HEK293T (cell line): Measurements from ENCODE around the gene C5orf15.

Source experiments
- CTCF ChIA-PET: fragments of 350-600 bp; formaldehyde crosslinking; extraction: SDS; loops from one replicate; lab custom pipeline; 2021; ENCODE audit warnings: antibody characterized with exemption, inconsistent platforms; lab: Yijun Ruan, JAX
- POLR2A ChIA-PET: fragments of 350-600 bp; formaldehyde crosslinking; extraction: SDS; loops from one replicate; lab custom pipeline; 2020; ENCODE audit warnings: antibody characterized with exemption, inconsistent platforms; lab: Yijun Ruan, JAX
- DNase-seq: peaks from one replicate; pipeline ENCODE4 v3.0.0; 2012; ENCODE audit warnings: mixed read lengths; ENCODE audit errors: extremely low spot score
- ARNT ChIP-seq: fragments of 450-650 bp; IDR thresholded peaks from 2 replicates; pipeline ENCODE4 v1.6.1; 2017; ENCODE audit warnings: mild to moderate bottlenecking
- BHLHE40 ChIP-seq: fragments of 450-650 bp; IDR thresholded peaks from 2 replicates; pipeline ENCODE4 v1.6.1; 2016; ENCODE audit warnings: mild to moderate bottlenecking, moderate library complexity, borderline replicate concordance
- CTBP1 ChIP-seq: fragments of 450-650 bp; IDR thresholded peaks from 2 replicates; pipeline ENCODE4 v1.6.1; 2016; ENCODE audit warnings: borderline replicate concordance
- ELF4 ChIP-seq: fragments of 450-650 bp; IDR thresholded peaks from 2 replicates; pipeline ENCODE4 v1.6.1; 2017; ENCODE audit warnings: antibody characterized with exemption
- FOXA1 ChIP-seq: fragments of 450-650 bp; IDR thresholded peaks from 2 replicates; pipeline ENCODE4 v1.6.1; 2016; ENCODE audit warnings: mild to moderate bottlenecking
- FOXK2 ChIP-seq: fragments of 450-650 bp; IDR thresholded peaks from 2 replicates; pipeline ENCODE4 v1.6.1; 2016; ENCODE audit warnings: mild to moderate bottlenecking
- FOXM1 ChIP-seq: fragments of 450-650 bp; IDR thresholded peaks from 2 replicates; pipeline ENCODE4 v1.6.1; 2017; ENCODE audit warnings: mild to moderate bottlenecking, borderline replicate concordance
- HDGF ChIP-seq: fragments of 450-650 bp; IDR thresholded peaks from 2 replicates; pipeline ENCODE4 v1.6.1; 2017; ENCODE audit warnings: antibody characterized with exemption, borderline replicate concordance
- L3MBTL2 ChIP-seq: fragments of 450-650 bp; conservative IDR thresholded peaks from 2 replicates; pipeline ENCODE4 v1.6.1; 2016; ENCODE audit warnings: mild to moderate bottlenecking
- LEF1 ChIP-seq: fragments of 450-650 bp; IDR thresholded peaks from 2 replicates; pipeline ENCODE4 v1.6.1; 2017; ENCODE audit warnings: mild to moderate bottlenecking, borderline replicate concordance
- NFRKB ChIP-seq: fragments of 450-650 bp; IDR thresholded peaks from 2 replicates; pipeline ENCODE4 v1.6.1; 2016; ENCODE audit warnings: mild to moderate bottlenecking, moderate library complexity
- PKNOX1 ChIP-seq: fragments of 450-650 bp; IDR thresholded peaks from 2 replicates; pipeline ENCODE4 v1.6.1; 2016
- SP1 ChIP-seq: fragments of 450-650 bp; IDR thresholded peaks from 2 replicates; pipeline ENCODE4 v1.6.1; 2017
- SUZ12 ChIP-seq: fragments of 450-650 bp; IDR thresholded peaks from 2 replicates; pipeline ENCODE4 v1.6.1; 2016; ENCODE audit warnings: mild to moderate bottlenecking
- TARDBP ChIP-seq: fragments of 450-650 bp; IDR thresholded peaks from 2 replicates; pipeline ENCODE4 v1.6.1; 2016
- ZNF384 ChIP-seq: fragments of 450-650 bp; IDR thresholded peaks from 2 replicates; pipeline ENCODE4 v1.6.1; 2016

The C5orf15 gene

GRCh38 chr5:133944263-133945185 lies 23.9 kb downstream of the C5orf15 start:
- TF ChIP-seq HDGF (no peak), ZNF384 (no peak), SP1 (no peak)
- CTCF ChIA-PET = interaction anchor here (0.8 to 1.4 kb wide), 6 partner anchors 11 to 523 kb away, joined by 3 to 8 read pairs (median 4); no protein-coding TSS in a partner anchor
- POLR2A ChIA-PET = interaction anchor here (1.2 kb wide), 1 partner anchor 24 kb away, joined by 3 read pairs; the partner anchor contains the start of gene C5orf15
- peak; percentile 73 for DNase-seq

- TF ChIP-seq BHLHE40 = no peak
- TF ChIP-seq NFRKB = no peak
- no peak for TF ChIP-seq ARNT
- TF ChIP-seq FOXM1 = no peak
- TF ChIP-seq ZNF384 = no peak
- TF ChIP-seq SUZ12 = no peak
- no peak for TF ChIP-seq LEF1
- no peak for TF ChIP-seq FOXK2
- no peak for TF ChIP-seq SP1
- no peak for TF ChIP-seq PKNOX1
- TF ChIP-seq FOXA1 = no peak
- no peak for TF ChIP-seq TARDBP
- no peak for TF ChIP-seq HDGF
- TF ChIP-seq L3MBTL2 = no peak
- TF ChIP-seq ELF4 = no peak
- no peak for TF ChIP-seq CTBP1
- ChIA-PET POLR2A (no interaction called here), CTCF (interaction anchor here (1.4 kb wide), 1 partner anchor 60 kb away, joined by 3 read pairs; no protein-coding TSS in a partner anchor)
- DNase-seq = no peak
Measured at GRCh38 chr5:133943475-133943817, 25.0 kb downstream of the C5orf15 start.

DNA sequence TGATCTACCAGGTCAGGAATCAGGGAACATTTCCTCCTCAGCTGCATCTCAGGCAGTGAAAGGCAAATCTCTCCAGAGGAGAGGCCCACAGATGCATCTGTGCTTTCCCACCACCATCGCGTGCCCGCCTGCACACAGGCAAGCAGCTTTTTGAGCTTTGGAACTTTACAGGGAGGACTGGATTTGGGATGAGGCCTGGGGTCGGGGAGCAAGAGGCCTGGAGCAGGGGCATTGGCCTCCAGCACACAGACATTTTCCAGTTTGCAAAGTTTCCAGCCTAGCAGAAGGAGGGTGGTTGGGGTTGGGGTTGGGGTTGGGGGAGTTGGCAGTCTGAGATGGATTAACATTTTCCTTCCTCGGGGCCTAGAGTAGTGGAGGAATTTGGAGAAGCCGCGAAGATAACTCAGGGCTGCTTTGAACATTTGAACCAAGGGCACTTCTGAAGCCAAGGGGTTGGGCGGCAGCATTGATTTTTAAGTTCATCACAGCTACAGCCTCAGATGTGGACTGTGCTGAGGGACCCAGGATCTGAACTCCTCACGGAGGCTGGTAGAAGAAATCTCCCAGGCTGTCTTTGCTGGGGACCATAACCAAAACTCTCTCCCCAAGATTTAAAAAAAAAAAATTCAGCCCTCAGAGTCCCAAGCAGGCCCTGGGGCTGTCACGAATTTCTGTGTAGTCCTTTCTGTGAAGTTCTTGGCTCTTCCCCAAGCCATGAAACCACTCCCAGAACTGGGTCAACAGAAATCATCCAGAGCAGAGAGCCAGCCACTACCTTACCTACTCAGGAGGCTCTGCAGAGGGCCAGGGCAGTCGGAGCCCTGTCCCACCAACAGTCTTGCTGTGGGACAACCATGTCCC lies 25.6 kb downstream of the C5orf15 start:
- no peak for TF ChIP-seq FOXA1
- no peak for TF ChIP-seq SP1
- no peak for TF ChIP-seq L3MBTL2
- TF ChIP-seq CTBP1 = no peak
- no peak for TF ChIP-seq TARDBP
- TF ChIP-seq FOXK2 = no peak
- TF ChIP-seq ZNF384 = no peak
- no peak for TF ChIP-seq NFRKB
- TF ChIP-seq LEF1 = no peak
- no peak for TF ChIP-seq ELF4
- POLR2A ChIA-PET = no interaction called here
- no peak for DNase-seq
- CTCF ChIA-PET = no interaction called here

DNA sequence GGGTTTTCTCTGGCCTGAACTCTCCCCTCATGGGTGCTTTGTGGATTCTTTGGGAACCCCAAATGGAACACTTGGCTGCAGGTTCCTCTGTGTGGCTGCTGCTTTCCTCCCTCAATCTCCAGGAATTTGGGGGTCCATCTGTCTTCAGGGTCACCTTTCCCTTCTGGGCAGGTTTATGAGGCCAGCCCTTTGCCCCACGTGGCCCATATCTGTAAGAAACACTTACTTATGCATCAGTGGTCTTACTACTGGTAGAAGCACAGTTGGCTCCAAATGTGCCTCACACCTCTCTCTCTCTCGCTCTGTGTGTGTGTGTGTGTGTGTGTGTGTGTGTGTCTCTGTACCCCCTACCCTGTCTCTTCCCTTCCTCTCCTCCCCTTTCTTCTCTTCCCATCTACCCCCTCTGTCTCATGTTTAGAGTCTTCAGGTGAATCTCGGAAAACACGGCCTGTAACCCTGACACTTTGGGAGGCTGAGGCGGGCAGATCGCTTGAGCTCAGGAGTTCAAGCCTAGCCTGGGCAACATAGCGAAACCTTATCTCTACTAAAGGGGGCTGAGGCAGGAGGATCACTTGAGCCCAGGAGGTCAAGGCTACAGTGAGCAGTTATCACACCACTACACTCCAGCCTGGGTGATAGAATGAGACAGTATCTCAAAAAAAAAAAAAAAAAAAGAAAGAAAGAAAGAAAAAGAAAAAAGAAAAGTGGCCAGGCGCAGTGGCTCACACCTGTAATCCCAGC lies 26.8 kb downstream of the C5orf15 start:
- CTCF ChIA-PET = no interaction called here
- POLR2A ChIA-PET = no interaction called here
- DNase-seq = no peak
- no peak for TF ChIP-seq L3MBTL2
- no peak for TF ChIP-seq BHLHE40
- no peak for TF ChIP-seq SUZ12
- TF ChIP-seq LEF1 = no peak
- TF ChIP-seq FOXA1 = no peak
- TF ChIP-seq ARNT = no peak
- TF ChIP-seq SP1 = no peak
- no peak for TF ChIP-seq HDGF
- no peak for TF ChIP-seq PKNOX1
- TF ChIP-seq FOXM1 = no peak
- no peak for TF ChIP-seq ELF4
- no peak for TF ChIP-seq TARDBP
- TF ChIP-seq ZNF384 = no peak
- no peak for TF ChIP-seq NFRKB
- no peak for TF ChIP-seq CTBP1
- TF ChIP-seq FOXK2 = no peak

DNA sequence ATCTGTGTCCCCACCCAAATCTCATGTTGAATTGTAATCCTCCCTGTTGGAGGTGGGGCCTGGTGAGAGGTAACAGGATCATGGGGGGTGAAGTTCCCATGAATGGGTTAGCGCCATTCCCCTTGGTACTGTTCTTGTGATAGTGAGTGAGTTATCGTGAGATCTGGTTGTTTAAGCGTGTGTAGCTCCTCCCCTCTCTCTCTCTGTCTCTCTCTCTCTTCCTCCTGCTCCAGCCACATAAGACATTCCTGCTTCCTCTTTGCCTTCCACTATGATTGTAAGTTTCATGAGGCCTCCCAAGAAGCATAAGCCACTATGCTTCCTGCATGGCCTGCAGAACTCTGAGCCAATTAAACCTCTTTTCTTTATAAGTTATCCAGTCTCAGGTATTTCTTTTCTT lies 28.8 kb downstream of the C5orf15 start:
- ChIA-PET POLR2A (no interaction called here), CTCF (no interaction called here)
- TF ChIP-seq ZNF384 (no peak), HDGF (no peak), FOXM1 (no peak)
- DNase-seq = no peak

DNA sequence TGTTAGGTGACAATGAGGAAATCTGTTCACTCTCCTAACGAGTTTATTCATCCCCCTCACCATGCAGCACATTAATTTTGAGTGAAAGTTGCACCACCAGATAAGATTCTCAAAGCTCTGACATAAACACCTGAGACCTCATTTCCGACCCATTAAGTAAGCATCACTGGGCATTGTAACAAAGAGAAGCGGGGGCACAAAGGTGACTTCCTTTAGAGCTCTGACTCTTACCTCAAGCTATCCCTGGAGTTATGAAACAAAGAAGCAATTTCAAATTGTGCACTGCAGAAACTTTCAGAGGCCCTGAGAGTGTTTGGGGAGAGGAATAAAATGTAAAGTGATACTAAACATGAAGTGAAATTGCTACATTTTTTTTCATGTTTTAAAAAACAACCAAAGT lies 29.5 kb downstream of the C5orf15 start:
- no peak for TF ChIP-seq FOXM1
- TF ChIP-seq ELF4 = no peak
- no peak for TF ChIP-seq L3MBTL2
- TF ChIP-seq ZNF384 = no peak
- TF ChIP-seq TARDBP = no peak
- TF ChIP-seq BHLHE40 = no peak
- no peak for TF ChIP-seq CTBP1
- TF ChIP-seq FOXA1 = no peak
- TF ChIP-seq NFRKB = no peak
- ChIA-PET CTCF (interaction anchor here (1.1 kb wide), 1 partner anchor 185 kb away, joined by 3 read pairs; no protein-coding TSS in a partner anchor), POLR2A (interaction anchor here (0.6 kb wide), 1 partner anchor 118 kb away, joined by 3 read pairs; no protein-coding TSS in a partner anchor)
- no peak for DNase-seq
